H9 (cell line): Measurements from ENCODE around the gene VEZF1. TPM values are rescaled to one million over a fixed set of nuclear protein-coding genes. Genes with fewer than 3 reads are reported as not detected.

Experiments
- DNase-seq: peaks from one replicate; pipeline ENCODE4 v3.0.0-alpha.2; 2017
- H2AFZ ChIP-seq: one replicate; pipeline ENCODE4 v1.6.1; 2013; ENCODE audit warnings: mild to moderate bottlenecking, low read length, control low read depth, moderate library complexity
- H2AK5ac ChIP-seq: 2 replicates; pipeline ENCODE4 v1.6.1; 2013; ENCODE audit warnings: low read length, control low read depth, mixed read lengths; ENCODE audit not compliant: insufficient read length
- H2BK120ac ChIP-seq: one replicate; pipeline ENCODE4 v1.6.1; 2013; ENCODE audit warnings: low read depth, mild to moderate bottlenecking, low read length, control low read depth, inconsistent platforms; ENCODE audit not compliant: poor library complexity, severe bottlenecking
- H2BK12ac ChIP-seq: 2 replicates; pipeline ENCODE4 v1.6.1; 2013; ENCODE audit warnings: low read length, control low read depth, mixed read lengths, low read depth; ENCODE audit not compliant: insufficient read length
- H2BK15ac ChIP-seq: 2 replicates; pipeline ENCODE4 v1.6.1; 2013; ENCODE audit warnings: low read depth, low read length, control low read depth
- H2BK20ac ChIP-seq: one replicate; pipeline ENCODE4 v1.6.1; 2013; ENCODE audit warnings: low read depth, mild to moderate bottlenecking, low read length, control low read depth, inconsistent platforms; ENCODE audit not compliant: poor library complexity, severe bottlenecking
- H2BK5ac ChIP-seq: 2 replicates; pipeline ENCODE4 v1.6.1; 2013; ENCODE audit warnings: low read length, control low read depth, mixed read lengths; ENCODE audit not compliant: insufficient read length
- H3K14ac ChIP-seq: 2 replicates; pipeline ENCODE4 v1.6.1; 2013; ENCODE audit warnings: low read length, control low read depth; ENCODE audit not compliant: insufficient read depth
- H3K18ac ChIP-seq: 2 replicates; pipeline ENCODE4 v1.6.1; 2013; ENCODE audit warnings: low read depth, mild to moderate bottlenecking, mixed read lengths, low read length, control low read depth; ENCODE audit not compliant: insufficient read length
- H3K23ac ChIP-seq: 2 replicates; pipeline ENCODE4 v1.6.1; 2013; ENCODE audit warnings: low read length, control low read depth, mixed read lengths, low read depth; ENCODE audit not compliant: insufficient read length
- H3K23me2 ChIP-seq: 2 replicates; pipeline ENCODE4 v1.6.1; 2013; ENCODE audit warnings: low read depth, mild to moderate bottlenecking, mixed read lengths, low read length, control low read depth; ENCODE audit not compliant: insufficient read length, poor library complexity, severe bottlenecking
- H3K27ac ChIP-seq: 2 replicates; pipeline ENCODE4 v1.5.1; 2013; ENCODE audit warnings: low read length, control low read depth, mixed read lengths, low read depth; ENCODE audit not compliant: insufficient read length
- H3K27me3 ChIP-seq: 2 replicates; pipeline ENCODE4 v1.6.1; 2013; ENCODE audit warnings: low read length, control low read depth, inconsistent platforms; ENCODE audit not compliant: insufficient read depth
- H3K4ac ChIP-seq: 2 replicates; pipeline ENCODE4 v1.6.1; 2013; ENCODE audit warnings: low read depth, mild to moderate bottlenecking, control low read depth, inconsistent platforms, low read length, moderate library complexity
- H3K4me1 ChIP-seq: 2 replicates; pipeline ENCODE4 v1.6.1; 2013; ENCODE audit warnings: low read length, control low read depth, inconsistent platforms; ENCODE audit not compliant: insufficient read depth
- H3K4me2 ChIP-seq: 2 replicates; pipeline ENCODE4 v1.6.1; 2013; ENCODE audit warnings: low read length, control low read depth, mixed read lengths; ENCODE audit not compliant: insufficient read length, insufficient read depth
- H3K56ac ChIP-seq: 2 replicates; pipeline ENCODE4 v1.6.1; 2013; ENCODE audit warnings: low read depth, mild to moderate bottlenecking, mixed read lengths, low read length, control low read depth; ENCODE audit not compliant: insufficient read length
- H3K79me1 ChIP-seq: 2 replicates; pipeline ENCODE4 v1.6.1; 2013; ENCODE audit warnings: low read depth, mild to moderate bottlenecking, moderate library complexity, low read length, control low read depth, inconsistent platforms; ENCODE audit not compliant: insufficient read depth, poor library complexity, severe bottlenecking
- H3K79me2 ChIP-seq: 2 replicates; pipeline ENCODE4 v1.6.1; 2013; ENCODE audit warnings: low read length, control low read depth, inconsistent platforms; ENCODE audit not compliant: insufficient read depth
- H3K9ac ChIP-seq: 2 replicates; pipeline ENCODE4 v1.6.1; 2013; ENCODE audit warnings: low read length, control low read depth, mixed read lengths; ENCODE audit not compliant: insufficient read length; ENCODE audit errors: extremely low read depth
- H3K9me3 ChIP-seq: one replicate; pipeline ENCODE4 v1.6.1; 2013; ENCODE audit warnings: low read depth, low read length, inconsistent platforms; ENCODE audit not compliant: control insufficient read depth
- H3T11ph ChIP-seq: one replicate; pipeline ENCODE4 v1.6.1; 2013; ENCODE audit warnings: mild to moderate bottlenecking, low read length, control low read depth, inconsistent platforms
- H4K20me1 ChIP-seq: one replicate; pipeline ENCODE4 v1.6.1; 2013; ENCODE audit not compliant: control insufficient read depth, insufficient read length, insufficient read depth
- H4K5ac ChIP-seq: 2 replicates; pipeline ENCODE4 v1.6.1; 2013; ENCODE audit warnings: low read depth, mild to moderate bottlenecking, mixed read lengths, low read length, control low read depth; ENCODE audit not compliant: insufficient read length
- H4K8ac ChIP-seq: replicated peaks from 2 replicates; pipeline ENCODE4 v1.6.1; 2013; ENCODE audit warnings: low read length, control low read depth, mixed read lengths, low read depth; ENCODE audit not compliant: insufficient read length
- H4K91ac ChIP-seq: 2 replicates; pipeline ENCODE4 v1.6.1; 2013; ENCODE audit warnings: low read depth, mild to moderate bottlenecking, moderate library complexity, mixed read lengths, low read length, control low read depth; ENCODE audit not compliant: insufficient read length
- H3K27ac Mint-ChIP-seq, 3 experiments: 2 replicates in 2 of 3; 3 replicates in 1 of 3; pipeline ENCODE4 v1.8.0; 2020 to 2021; ENCODE audit warnings: mixed read lengths in 3 of 3, mild to moderate bottlenecking in 1 of 3, moderate library complexity in 1 of 3
- H3K27me3 Mint-ChIP-seq: 2 replicates; pipeline ENCODE4 v1.8.0; 2021; ENCODE audit warnings: low read depth, mild to moderate bottlenecking, moderate library complexity, mixed read lengths
- H3K36me3 Mint-ChIP-seq, 3 experiments: 2 replicates in 2 of 3; 3 replicates in 1 of 3; pipeline ENCODE4 v1.8.0; 2020 to 2021; ENCODE audit warnings: low read depth in 3 of 3, mixed read lengths in 3 of 3; ENCODE audit not compliant: insufficient read depth in 1 of 3
- H3K4me1 Mint-ChIP-seq, 2 experiments: 2 replicates each; pipeline ENCODE4 v1.8.0; 2020; ENCODE audit warnings: mixed read lengths in 2 of 2
- H3K4me3 Mint-ChIP-seq, 2 experiments: 2 replicates in 1 of 2; 3 replicates in 1 of 2; pipeline ENCODE4 v1.8.0; 2020 to 2021; ENCODE audit warnings: mild to moderate bottlenecking in 2 of 2, mixed read lengths in 2 of 2, moderate library complexity in 1 of 2
- H3K9me3 Mint-ChIP-seq, 2 experiments: 2 replicates in 1 of 2; 3 replicates in 1 of 2; pipeline ENCODE4 v1.8.0; 2020; ENCODE audit warnings: mild to moderate bottlenecking in 2 of 2, mixed read lengths in 2 of 2, moderate library complexity in 1 of 2
- CTCF ChIP-seq: fragments of 200-600 bp; sonication (generic); conservative IDR thresholded peaks from 3 replicates; pipeline ENCODE4 v1.8.0; 2021; ENCODE audit warnings: antibody characterized with exemption, mild to moderate bottlenecking
- WGBS: extraction: QIAGEN DNeasy Blood & Tissue Kit; methylation state at CpG from one replicate; pipeline ENCODE4 v1.1.7; 2013; ENCODE audit warnings: missing lambda C conversion rate, low lambda C conversion rate, mixed read lengths; ENCODE audit not compliant: insufficient read length; ENCODE audit errors: extremely low coverage; 5-methylcytosine and 5-hydroxymethylcytosine counted together
- total RNA-seq: library from RNA; stranded (reverse); gene quantifications from 2 replicates; pipeline ENCODE4 v1.2.1, GENCODE V29; 2021

VEZF1 gene
- total RNA-seq, 1 experiment from 2014 or later, result 58.1 TPM

- no peak overlapping the region for H3K23ac ChIP-seq
- no peak overlapping the region for H2BK20ac ChIP-seq
- no peak for DNase-seq
- no peak overlapping the region for H2BK5ac ChIP-seq
- H3K4me2 ChIP-seq, result no peak overlapping the region
- no peak overlapping the region for H4K8ac ChIP-seq
- H2BK120ac ChIP-seq, result no peak overlapping the region
- H2BK12ac ChIP-seq, result no peak overlapping the region
- TF ChIP-seq CTCF, result no peak
- H4K5ac ChIP-seq, result no peak overlapping the region
- no peak overlapping the region for H3K18ac ChIP-seq
- WGBS, result no CpG with 5 or more reads among the region's 1 CpG
- H3T11ph ChIP-seq, result no peak overlapping the region
- H3K23me2 ChIP-seq, result no peaks in the 10 kb centered on the region
- no peak overlapping the region for H3K27ac ChIP-seq
- H3K4me1 Mint-ChIP-seq, result peaks cover 7 to 12% of the 10 kb centered on the region in 2 experiments
- H3K9me3 Mint-ChIP-seq, result no peaks in the 10 kb centered on the region
- H2BK15ac ChIP-seq, result no peak overlapping the region
- no peak overlapping the region for H3K4ac ChIP-seq
- no peaks in the 10 kb centered on the region for H3K27me3 ChIP-seq
- peaks cover 2% of the 10 kb centered on the region; the same call in 1 of the 2 replicates for H3K4me1 ChIP-seq
- no peak overlapping the region for H2AFZ ChIP-seq
- no peaks in the 10 kb centered on the region; the same call in 1 of the 2 replicates for H3K27me3 Mint-ChIP-seq
- H3K14ac ChIP-seq, result no peak overlapping the region
- H4K91ac ChIP-seq, result no peak overlapping the region
- H3K36me3 Mint-ChIP-seq, result peaks cover 2 to 11% (median 5%) of the 10 kb centered on the region in 3 experiments; a peak in 5 of 7 replicates
- no peak overlapping the region for H3K56ac ChIP-seq
- no peak overlapping the region for H2AK5ac ChIP-seq
- H4K20me1 ChIP-seq, result no peaks in the 10 kb centered on the region
- no peak overlapping the region for H3K4me3 Mint-ChIP-seq
- H3K9me3 ChIP-seq, result no peaks in the 10 kb centered on the region
- H3K9ac ChIP-seq, result no peak overlapping the region
- H3K79me2 ChIP-seq, result no peaks in the 10 kb centered on the region
- H3K27ac Mint-ChIP-seq, result peak overlapping the region in 1 of 3 experiments; percentile 28; a peak in 2 of 7 replicates
- H3K79me1 ChIP-seq, result no peaks in the 10 kb centered on the region
Measured at GRCh38 chr17:57968456-57968855, 19.6 kb downstream of the VEZF1 start.
